DOHH2 (cell line): Measurements from ENCODE around the gene RUNX1.

Experiments used
- EZH2phosphoT487 ChIP-seq: fragments of 200-600 bp; sonication (generic); IDR thresholded peaks from 2 replicates; pipeline ENCODE4 v1.6.1; 2017; ENCODE audit warnings: borderline replicate concordance, mild to moderate bottlenecking, antibody characterized with exemption, low read length, moderate library complexity, mixed read lengths
- TF ChIP-seq, protein P1 (sequence below): fragments of 200-600 bp; sonication (generic); IDR thresholded peaks from one replicate; pipeline ENCODE4 v1.5.1; 2014; ENCODE audit warnings: antibody characterized with exemption, mild to moderate bottlenecking, low read depth, low read length; ENCODE audit not compliant: poor library complexity, severe bottlenecking

DNA sequence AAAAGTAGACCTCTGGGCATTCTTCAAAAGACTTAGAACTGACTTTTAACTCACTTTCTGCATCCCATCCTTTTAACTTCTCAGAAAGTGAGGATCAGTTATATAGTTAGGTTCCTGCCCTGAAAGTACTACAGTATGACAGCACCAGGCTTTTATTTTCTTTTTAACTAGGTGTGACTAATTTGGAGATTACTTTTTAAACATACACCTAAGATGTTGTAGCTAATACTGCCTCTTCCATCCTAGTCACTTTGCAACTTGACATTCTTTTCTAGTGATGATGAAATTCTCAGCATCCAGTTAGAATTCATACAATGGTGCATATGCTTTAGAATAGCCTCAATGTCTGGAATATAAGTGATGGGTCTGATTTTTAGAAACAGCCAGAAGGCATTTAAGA, 24.6 kb downstream of the RUNX1 start:
- TF ChIP-seq, protein P1, sequence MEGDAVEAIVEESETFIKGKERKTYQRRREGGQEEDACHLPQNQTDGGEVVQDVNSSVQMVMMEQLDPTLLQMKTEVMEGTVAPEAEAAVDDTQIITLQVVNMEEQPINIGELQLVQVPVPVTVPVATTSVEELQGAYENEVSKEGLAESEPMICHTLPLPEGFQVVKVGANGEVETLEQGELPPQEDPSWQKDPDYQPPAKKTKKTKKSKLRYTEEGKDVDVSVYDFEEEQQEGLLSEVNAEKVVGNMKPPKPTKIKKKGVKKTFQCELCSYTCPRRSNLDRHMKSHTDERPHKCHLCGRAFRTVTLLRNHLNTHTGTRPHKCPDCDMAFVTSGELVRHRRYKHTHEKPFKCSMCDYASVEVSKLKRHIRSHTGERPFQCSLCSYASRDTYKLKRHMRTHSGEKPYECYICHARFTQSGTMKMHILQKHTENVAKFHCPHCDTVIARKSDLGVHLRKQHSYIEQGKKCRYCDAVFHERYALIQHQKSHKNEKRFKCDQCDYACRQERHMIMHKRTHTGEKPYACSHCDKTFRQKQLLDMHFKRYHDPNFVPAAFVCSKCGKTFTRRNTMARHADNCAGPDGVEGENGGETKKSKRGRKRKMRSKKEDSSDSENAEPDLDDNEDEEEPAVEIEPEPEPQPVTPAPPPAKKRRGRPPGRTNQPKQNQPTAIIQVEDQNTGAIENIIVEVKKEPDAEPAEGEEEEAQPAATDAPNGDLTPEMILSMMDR, result no peak
- TF ChIP-seq EZH2phosphoT487, result no peak
